SK-N-SH treated with all-trans-retinoic acid at 6 μM for 48 hours (cell line): ENCODE results near the gene CWC27.

ENCODE experiments used
- ATAC-seq: fragments of 200-7000 bp; cut with Tn5 transposase; 3 replicates; pipeline ENCODE4 v1.9.1; 2020; ENCODE audit warnings: mild to moderate bottlenecking, moderate library complexity
- ARNTL ChIP-seq: fragments of 450-650 bp; formaldehyde crosslinking; IDR thresholded peaks from 2 replicates; pipeline ENCODE4 v1.5.0; 2020; ENCODE audit warnings: low read depth, mild to moderate bottlenecking, moderate library complexity, borderline replicate concordance
- BACH2 ChIP-seq: fragments of 250-450 bp; sonication (Bioruptor Pico); IDR thresholded peaks from 2 replicates; pipeline ENCODE4 v1.9.0; 2021; ENCODE audit warnings: mild to moderate bottlenecking, borderline replicate concordance
- CSDC2 ChIP-seq: fragments of 250-450 bp; sonication (Bioruptor Pico); IDR thresholded peaks from 2 replicates; pipeline ENCODE4 v1.5.0; 2020; ENCODE audit warnings: mild to moderate bottlenecking, moderate library complexity
- ESRRG ChIP-seq: fragments of 250-450 bp; sonication (Bioruptor Pico); IDR thresholded peaks from 2 replicates; pipeline ENCODE4 v1.6.1; 2021; ENCODE audit warnings: mild to moderate bottlenecking
- GLIS3 ChIP-seq: fragments of 250-450 bp; sonication (Bioruptor Pico); IDR thresholded peaks from 2 replicates; pipeline ENCODE4 v1.5.0; 2020; ENCODE audit warnings: mild to moderate bottlenecking, moderate library complexity
- ISL1 ChIP-seq: fragments of 250-450 bp; sonication (Bioruptor Pico); IDR thresholded peaks from 2 replicates; pipeline ENCODE4 v2.1.2; 2022; ENCODE audit warnings: mild to moderate bottlenecking, moderate library complexity
- OSR1 ChIP-seq: fragments of 250-450 bp; sonication (Bioruptor Pico); IDR thresholded peaks from 2 replicates; pipeline ENCODE4 v1.8.0; 2022; ENCODE audit warnings: moderate library complexity, mild to moderate bottlenecking, inconsistent platforms
- PPARA ChIP-seq: fragments of 250-450 bp; sonication (Bioruptor Pico); IDR thresholded peaks from 2 replicates; pipeline ENCODE4 v1.5.0; 2020; ENCODE audit warnings: mild to moderate bottlenecking, borderline replicate concordance
- RARB ChIP-seq: fragments of 250-450 bp; sonication (Bioruptor Pico); IDR thresholded peaks from 2 replicates; pipeline ENCODE4 v1.8.0; 2021; ENCODE audit warnings: mild to moderate bottlenecking, moderate library complexity
- SNAI2 ChIP-seq: fragments of 250-450 bp; sonication (Bioruptor Pico); IDR thresholded peaks from 2 replicates; pipeline ENCODE4 v1.5.0; 2020; ENCODE audit warnings: mild to moderate bottlenecking, moderate library complexity
- TCF4 ChIP-seq: fragments of 250-450 bp; sonication (Bioruptor Pico); IDR thresholded peaks from 2 replicates; pipeline ENCODE4 v1.8.0; 2021; ENCODE audit warnings: mild to moderate bottlenecking, moderate library complexity, borderline replicate concordance
- TOX ChIP-seq: fragments of 250-450 bp; sonication (Bioruptor Pico); IDR thresholded peaks from 2 replicates; pipeline ENCODE4 v1.8.0; 2021; ENCODE audit warnings: mild to moderate bottlenecking, moderate library complexity, borderline replicate concordance
- TSHZ2 ChIP-seq: fragments of 250-450 bp; sonication (Bioruptor Pico); IDR thresholded peaks from 2 replicates; pipeline ENCODE4 v1.5.0; 2020; ENCODE audit warnings: mild to moderate bottlenecking, moderate library complexity
- ZC3H10 ChIP-seq: fragments of 250-450 bp; sonication (Bioruptor Pico); IDR thresholded peaks from 2 replicates; pipeline ENCODE4 v1.5.1; 2021; ENCODE audit warnings: mild to moderate bottlenecking, moderate library complexity
- ZFP3 ChIP-seq: fragments of 250-450 bp; sonication (Bioruptor Pico); IDR thresholded peaks from 2 replicates; pipeline ENCODE4 v1.5.0; 2020; ENCODE audit warnings: mild to moderate bottlenecking, moderate library complexity
- ZFP30 ChIP-seq: fragments of 450-650 bp; formaldehyde crosslinking; IDR thresholded peaks from 2 replicates; pipeline ENCODE4 v1.5.0; 2022; ENCODE audit warnings: mild to moderate bottlenecking, moderate library complexity
- ZNF565 ChIP-seq: fragments of 450-650 bp; formaldehyde crosslinking; conservative IDR thresholded peaks from 2 replicates; pipeline ENCODE4 v1.5.0; 2020; ENCODE audit warnings: low read depth, mild to moderate bottlenecking, moderate library complexity
- ZNF70 ChIP-seq: fragments of 450-650 bp; formaldehyde crosslinking; IDR thresholded peaks from 2 replicates; pipeline ENCODE4 v1.5.0; 2020; ENCODE audit warnings: mild to moderate bottlenecking, moderate library complexity
- TF ChIP-seq, protein P1 (sequence below): fragments of 250-450 bp; sonication (Bioruptor Pico); IDR thresholded peaks from 2 replicates; pipeline ENCODE4 v1.8.0; 2021; ENCODE audit warnings: low read depth, mild to moderate bottlenecking, moderate library complexity, borderline replicate concordance
- TF ChIP-seq, protein P2 (sequence below): fragments of 250-450 bp; sonication (Bioruptor Pico); IDR thresholded peaks from 2 replicates; pipeline ENCODE4 v1.5.1; 2020; ENCODE audit warnings: low read depth, mild to moderate bottlenecking, moderate library complexity
- TF ChIP-seq, protein P3 (sequence below): fragments of 250-450 bp; sonication (Bioruptor Pico); IDR thresholded peaks from 2 replicates; pipeline ENCODE4 v1.5.1; 2021; ENCODE audit warnings: mild to moderate bottlenecking, moderate library complexity
- TF ChIP-seq, protein P4 (sequence below): fragments of 250-450 bp; sonication (Bioruptor Pico); IDR thresholded peaks from 2 replicates; pipeline ENCODE4 v1.8.0; 2020; ENCODE audit warnings: mild to moderate bottlenecking, moderate library complexity, borderline replicate concordance

CWC27 gene

DNA sequence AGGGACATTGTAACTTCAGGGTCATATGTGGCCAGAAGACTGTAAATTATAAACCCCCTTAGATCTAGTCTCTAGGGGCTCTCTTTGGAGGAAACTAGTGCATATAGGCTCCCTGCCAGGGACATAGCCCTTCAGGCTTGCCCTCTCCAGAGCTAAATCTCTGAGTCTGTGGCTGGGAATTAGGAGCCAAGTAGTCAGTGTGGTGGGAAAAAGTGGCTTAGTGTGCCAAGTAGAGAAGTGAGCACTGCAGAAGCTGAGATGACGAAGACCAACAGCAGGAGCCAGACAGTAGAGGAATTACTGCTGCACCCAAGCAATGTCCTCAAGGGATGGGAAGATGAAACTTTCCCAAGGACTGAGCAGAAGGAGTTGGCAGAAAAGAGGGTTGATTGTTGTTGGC is 71.2 kb downstream of the CWC27 start:
- TF ChIP-seq ARNTL (CRISPR knock-in tag) (no peak), RARB (no peak), GLIS3 (no peak), ZC3H10 (CRISPR knock-in tag) (no peak), ISL1 (CRISPR knock-in tag) (no peak), ZNF565 (CRISPR knock-in tag) (no peak), TCF4 (CRISPR knock-in tag) (no peak), ESRRG (CRISPR knock-in tag) (no peak), TSHZ2 (no peak), PPARA (CRISPR knock-in tag) (no peak), ZFP30 (CRISPR knock-in tag) (no peak), OSR1 (no peak), ZNF70 (CRISPR knock-in tag) (no peak), TOX (CRISPR knock-in tag) (no peak)
- TF ChIP-seq, protein P1, sequence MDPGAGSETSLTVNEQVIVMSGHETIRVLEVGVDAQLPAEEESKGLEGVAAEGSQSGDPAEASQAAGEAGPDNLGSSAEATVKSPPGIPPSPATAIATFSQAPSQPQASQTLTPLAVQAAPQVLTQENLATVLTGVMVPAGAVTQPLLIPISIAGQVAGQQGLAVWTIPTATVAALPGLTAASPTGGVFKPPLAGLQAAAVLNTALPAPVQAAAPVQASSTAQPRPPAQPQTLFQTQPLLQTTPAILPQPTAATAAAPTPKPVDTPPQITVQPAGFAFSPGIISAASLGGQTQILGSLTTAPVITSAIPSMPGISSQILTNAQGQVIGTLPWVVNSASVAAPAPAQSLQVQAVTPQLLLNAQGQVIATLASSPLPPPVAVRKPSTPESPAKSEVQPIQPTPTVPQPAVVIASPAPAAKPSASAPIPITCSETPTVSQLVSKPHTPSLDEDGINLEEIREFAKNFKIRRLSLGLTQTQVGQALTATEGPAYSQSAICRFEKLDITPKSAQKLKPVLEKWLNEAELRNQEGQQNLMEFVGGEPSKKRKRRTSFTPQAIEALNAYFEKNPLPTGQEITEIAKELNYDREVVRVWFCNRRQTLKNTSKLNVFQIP (CRISPR knock-in tag), result no peak
- TF ChIP-seq, protein P2, sequence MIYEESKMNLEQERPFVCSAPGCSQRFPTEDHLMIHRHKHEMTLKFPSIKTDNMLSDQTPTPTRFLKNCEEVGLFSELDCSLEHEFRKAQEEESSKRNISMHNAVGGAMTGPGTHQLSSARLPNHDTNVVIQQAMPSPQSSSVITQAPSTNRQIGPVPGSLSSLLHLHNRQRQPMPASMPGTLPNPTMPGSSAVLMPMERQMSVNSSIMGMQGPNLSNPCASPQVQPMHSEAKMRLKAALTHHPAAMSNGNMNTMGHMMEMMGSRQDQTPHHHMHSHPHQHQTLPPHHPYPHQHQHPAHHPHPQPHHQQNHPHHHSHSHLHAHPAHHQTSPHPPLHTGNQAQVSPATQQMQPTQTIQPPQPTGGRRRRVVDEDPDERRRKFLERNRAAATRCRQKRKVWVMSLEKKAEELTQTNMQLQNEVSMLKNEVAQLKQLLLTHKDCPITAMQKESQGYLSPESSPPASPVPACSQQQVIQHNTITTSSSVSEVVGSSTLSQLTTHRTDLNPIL (CRISPR knock-in tag), result no peak
- TF ChIP-seq, protein P3, sequence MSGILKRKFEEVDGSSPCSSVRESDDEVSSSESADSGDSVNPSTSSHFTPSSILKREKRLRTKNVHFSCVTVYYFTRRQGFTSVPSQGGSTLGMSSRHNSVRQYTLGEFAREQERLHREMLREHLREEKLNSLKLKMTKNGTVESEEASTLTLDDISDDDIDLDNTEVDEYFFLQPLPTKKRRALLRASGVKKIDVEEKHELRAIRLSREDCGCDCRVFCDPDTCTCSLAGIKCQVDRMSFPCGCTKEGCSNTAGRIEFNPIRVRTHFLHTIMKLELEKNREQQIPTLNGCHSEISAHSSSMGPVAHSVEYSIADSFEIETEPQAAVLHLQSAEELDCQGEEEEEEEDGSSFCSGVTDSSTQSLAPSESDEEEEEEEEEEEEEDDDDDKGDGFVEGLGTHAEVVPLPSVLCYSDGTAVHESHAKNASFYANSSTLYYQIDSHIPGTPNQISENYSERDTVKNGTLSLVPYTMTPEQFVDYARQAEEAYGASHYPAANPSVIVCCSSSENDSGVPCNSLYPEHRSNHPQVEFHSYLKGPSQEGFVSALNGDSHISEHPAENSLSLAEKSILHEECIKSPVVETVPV, result no peak
- ATAC-seq, result no peak

- no peak for ATAC-seq
- TF ChIP-seq ZFP30 (CRISPR knock-in tag) (no peak), ZNF70 (CRISPR knock-in tag) (no peak), TOX (CRISPR knock-in tag) (no peak), ZFP3 (CRISPR knock-in tag) (no peak), CSDC2 (CRISPR knock-in tag) (no peak), GLIS3 (no peak), ZC3H10 (CRISPR knock-in tag) (no peak), SNAI2 (CRISPR knock-in tag) (no peak), PPARA (CRISPR knock-in tag) (no peak), TCF4 (CRISPR knock-in tag) (no peak), ARNTL (CRISPR knock-in tag) (no peak), ZNF565 (CRISPR knock-in tag) (no peak), BACH2 (CRISPR knock-in tag) (no peak), TSHZ2 (no peak)
- TF ChIP-seq, protein P2 (CRISPR knock-in tag), result no peak
- TF ChIP-seq, protein P3, result no peak
- TF ChIP-seq, protein P4, sequence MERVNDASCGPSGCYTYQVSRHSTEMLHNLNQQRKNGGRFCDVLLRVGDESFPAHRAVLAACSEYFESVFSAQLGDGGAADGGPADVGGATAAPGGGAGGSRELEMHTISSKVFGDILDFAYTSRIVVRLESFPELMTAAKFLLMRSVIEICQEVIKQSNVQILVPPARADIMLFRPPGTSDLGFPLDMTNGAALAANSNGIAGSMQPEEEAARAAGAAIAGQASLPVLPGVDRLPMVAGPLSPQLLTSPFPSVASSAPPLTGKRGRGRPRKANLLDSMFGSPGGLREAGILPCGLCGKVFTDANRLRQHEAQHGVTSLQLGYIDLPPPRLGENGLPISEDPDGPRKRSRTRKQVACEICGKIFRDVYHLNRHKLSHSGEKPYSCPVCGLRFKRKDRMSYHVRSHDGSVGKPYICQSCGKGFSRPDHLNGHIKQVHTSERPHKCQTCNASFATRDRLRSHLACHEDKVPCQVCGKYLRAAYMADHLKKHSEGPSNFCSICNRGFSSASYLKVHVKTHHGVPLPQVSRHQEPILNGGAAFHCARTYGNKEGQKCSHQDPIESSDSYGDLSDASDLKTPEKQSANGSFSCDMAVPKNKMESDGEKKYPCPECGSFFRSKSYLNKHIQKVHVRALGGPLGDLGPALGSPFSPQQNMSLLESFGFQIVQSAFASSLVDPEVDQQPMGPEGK, result no peak
Observed at GRCh38 chr5:64840958-64841357, 72.2 kb downstream of the CWC27 start.
